Astrocyte (in vitro differentiated cells and primary cell): ENCODE results near the gene S100A11.

Experiments used
- CTCF ChIP-seq: IDR thresholded peaks from 2 replicates; pipeline ENCODE4 v1.5.1; 2011; ENCODE audit warnings: low read depth, mild to moderate bottlenecking, inconsistent platforms, low read length, moderate library complexity; ENCODE audit not compliant: insufficient read depth
- EZH2 ChIP-seq: IDR thresholded peaks from 2 replicates; pipeline ENCODE4 v1.6.1; 2012; ENCODE audit warnings: mild to moderate bottlenecking, low read length, inconsistent platforms; ENCODE audit not compliant: insufficient read depth

- TF ChIP-seq CTCF (no peak), EZH2 (no peak)
Measured at GRCh38 chr1:151993084-151993733, 43.6 kb downstream of the S100A11 start.
